Liver (tissue), 3 donors: ENCODE data around the gene DCAF12L2.
"Not testable (repeated sequence)": the region's sequence is repeated elsewhere in the genome, so short reads cannot be mapped to it uniquely, and the experiment has no call there.

ENCODE experiments used
- CTCF ChIP-seq: fragments of 150-350 bp; IDR thresholded peaks from 2 replicates; pipeline ENCODE4 v1.5.1; 2017; ENCODE audit warnings: improper control_type of control experiment, low read depth, low read length; ENCODE audit not compliant: missing input control
- GABPA ChIP-seq, 2 donors: IDR thresholded peaks in 1 of 2; conservative IDR thresholded peaks in 1 of 2; 2 replicates each; pipeline ENCODE4 v1.6.1; 2016; ENCODE audit warnings: antibody characterized with exemption in 2 of 2, mild to moderate bottlenecking in 1 of 2, moderate library complexity in 1 of 2
- RAD21 ChIP-seq, 2 donors: IDR thresholded peaks; 2 replicates each; pipeline ENCODE4 v1.6.1; 2016; ENCODE audit warnings: antibody characterized with exemption in 2 of 2, mild to moderate bottlenecking in 2 of 2
- RXRA ChIP-seq, 2 donors: IDR thresholded peaks; 2 replicates each; pipeline ENCODE4 v1.6.1; 2017 to 2018; ENCODE audit warnings: antibody characterized with exemption in 2 of 2, mild to moderate bottlenecking in 1 of 2
- donor health status: healthy.
- donor health status: healthy.

DNA sequence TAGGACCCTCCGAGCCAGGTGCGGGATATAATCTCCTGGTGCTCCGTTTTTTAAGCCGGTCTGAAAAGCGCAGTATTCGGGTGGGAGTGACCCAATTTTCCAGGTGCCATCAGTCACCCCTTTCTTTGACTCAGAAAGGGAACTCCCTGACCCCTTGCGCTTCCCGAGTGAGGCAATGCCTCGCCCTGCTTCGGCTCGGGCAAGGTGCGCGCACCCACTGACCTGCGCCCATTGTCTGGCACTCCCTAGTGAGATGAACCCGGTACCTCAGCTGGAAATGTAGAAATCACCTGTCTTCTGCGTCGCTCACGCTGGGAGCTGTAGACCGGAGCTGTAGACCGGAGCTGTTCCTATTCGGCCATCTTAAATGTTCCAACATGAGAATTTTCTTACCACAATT lies 24.8 kb upstream of the DCAF12L2 start:
- not testable (repeated sequence) for TF ChIP-seq CTCF; GABPA (IDR thresholded peaks at IDR 0.05 in 1 of 2, conservative IDR thresholded peaks at IDR 0.05 in 1 of 2); RXRA (IDR thresholded peaks at IDR 0.05); RAD21 (IDR thresholded peaks at IDR 0.05)
